ENCODE measurements around the gene MRPL32. TPM values are rescaled to one million over a fixed set of nuclear protein-coding genes. Genes with fewer than 3 reads are reported as not detected.

MRPL32 gene
- polyA plus RNA-seq, 2 of the 4 experiments (the other 2 are of a cell fraction): 76.0 to 90.4 TPM

GRCh38 chr7:42925630-42926029 is 6.5 kb upstream of the MRPL32 start (continued):
- TF ChIP-seq BCL3 (IDR thresholded peaks at IDR 0.05): no peak
- TF ChIP-seq HMGXB4 (CRISPR knock-in tag; IDR thresholded peaks at IDR 0.05; ENCODE audit: borderline replicate concordance): no peak

GRCh38 chr7:42926204-42926603 is 6.0 kb upstream of the MRPL32 start:
- no peak overlapping the region for H3K4me3 ChIP-seq
- ATAC-seq (no peak), DNase-seq (ENCODE audit: low read depth in 1 of 2, low spot score in 1 of 2) (no peak), FAIRE-seq (no peak)
- 89% methylated on average over 5 of the region's 5 CpGs for WGBS (ENCODE audit: missing lambda C conversion rate)
- no peaks in the 10 kb centered on the region for H3K9me3 ChIP-seq
- H3K27ac ChIP-seq: no peak overlapping the region
- no peak overlapping the region for H3K4me2 ChIP-seq
- no peak for TF ChIP-seq FOSB (CRISPR knock-in tag; IDR thresholded peaks at IDR 0.05)
- no peak for TF ChIP-seq HEYL (CRISPR knock-in tag; IDR thresholded peaks at IDR 0.05)
- TF ChIP-seq RARB (CRISPR knock-in tag; IDR thresholded peaks at IDR 0.05): no peak
- TF ChIP-seq NR3C1 (IDR thresholded peaks at IDR 0.05): no peak
- TF ChIP-seq MAFK (IDR thresholded peaks at IDR 0.05; ENCODE audit: partially characterized antibody): no peak
- TF ChIP-seq MYC (IDR thresholded peaks at IDR 0.05; ENCODE audit: borderline replicate concordance, low read length): no peak
- no peak for TF ChIP-seq BHLHE40 (IDR thresholded peaks at IDR 0.05; ENCODE audit: low read depth, low read length)
- TF ChIP-seq HES2 (IDR thresholded peaks at IDR 0.05): no peak
- peaks cover 16% of the 10 kb centered on the region; the same call in 2 of the 3 replicates for H3K4me1 ChIP-seq
- POLR2A ChIA-PET: no interaction called here
- CTCF ChIA-PET: interaction anchor here (0.7 to 3.1 kb wide), 3 partner anchors 15 to 912 kb away, joined by 4 to 11 read pairs (median 5); no protein-coding TSS in a partner anchor

GRCh38 chr7:42928754-42929153 is 3.4 kb upstream of the MRPL32 start:
- H3K9me3 ChIP-seq: no peaks in the 10 kb centered on the region
- H3K4me1 ChIP-seq: peaks cover 21% of the 10 kb centered on the region; the same call in 2 of the 3 replicates
- FAIRE-seq: no peak
- no peak overlapping the region for H3K4me2 ChIP-seq
- DNase-seq (ENCODE audit: low read depth in 1 of 2, low spot score in 1 of 2): no peak
- H3K4me3 ChIP-seq: no peak overlapping the region
- ChIA-PET POLR2A (no interaction called here), CTCF (interaction anchor here (0.5 to 6.1 kb wide), 5 partner anchors 9 to 518 kb away, joined by 3 to 53 read pairs (median 3); no protein-coding TSS in a partner anchor)
- ATAC-seq: no peak
- no peak overlapping the region for H3K27ac ChIP-seq
- 62% methylated on average over 3 of the region's 3 CpGs for WGBS (ENCODE audit: missing lambda C conversion rate)
- TF ChIP-seq RCOR1 (IDR thresholded peaks at IDR 0.05; ENCODE audit: low read depth, low read length): no peak

DNA sequence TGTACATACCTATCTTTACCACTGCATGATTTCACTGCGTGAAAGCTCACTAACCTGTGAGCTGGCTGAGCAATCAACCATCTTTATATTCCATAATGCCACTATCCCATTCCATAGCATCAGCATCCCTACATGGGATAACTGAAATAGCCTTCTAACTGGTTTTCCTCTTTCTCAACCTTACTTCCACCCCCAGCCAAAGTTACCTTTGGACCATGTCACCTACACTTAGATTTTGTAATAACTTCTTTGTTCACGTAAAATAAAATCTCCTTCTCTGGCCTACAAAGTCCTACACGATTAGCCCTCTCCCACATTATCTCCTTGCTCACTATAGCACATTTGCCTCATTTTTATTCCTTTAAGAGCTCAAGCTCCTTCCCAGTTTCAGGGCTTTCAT is 2.7 kb upstream of the MRPL32 start:
- ATAC-seq: no peak
- Histone ChIP-seq H3K4me2 (peak overlapping the region; percentile 92), H3K4me3 (no peak overlapping the region), H3K27ac (no peak overlapping the region), H3K9me3 (no peaks in the 10 kb centered on the region), H3K4me1 (peaks cover 21% of the 10 kb centered on the region; the same call in 2 of the 3 replicates)
- CTCF ChIA-PET: interaction anchor here (0.8 to 6.1 kb wide), 4 partner anchors 10 to 517 kb away, joined by 3 to 53 read pairs (median 4); no protein-coding TSS in a partner anchor
- WGBS (ENCODE audit: missing lambda C conversion rate): 64% methylated on average over 3 of the region's 3 CpGs
- FAIRE-seq: no peak
- TF ChIP-seq FOSB (CRISPR knock-in tag; IDR thresholded peaks at IDR 0.05) (no peak), SREBF2 (IDR thresholded peaks at IDR 0.05) (no peak), EP300 (IDR thresholded peaks at IDR 0.05) (no peak), CBX8 (IDR thresholded peaks at IDR 0.05) (no peak), ZC3H11A (IDR thresholded peaks at IDR 0.05) (no peak), GATA3 (IDR thresholded peaks at IDR 0.05; ENCODE audit: borderline replicate concordance) (no peak), JUNB (IDR thresholded peaks at IDR 0.05) (no peak), CEBPB (IDR thresholded peaks at IDR 0.05) (no peak), KDM5A (IDR thresholded peaks at IDR 0.05) (no peak), POLR2A (IDR thresholded peaks at IDR 0.05; ENCODE audit: low read length) (no peak), PHF8 (IDR thresholded peaks at IDR 0.05; ENCODE audit: borderline replicate concordance, low read depth) (no peak), ZFP36 (IDR thresholded peaks at IDR 0.05; ENCODE audit: borderline replicate concordance, partially characterized antibody) (no peak), CBX2 (IDR thresholded peaks at IDR 0.05; ENCODE audit: borderline replicate concordance, low read depth) (no peak), FOSL2 (IDR thresholded peaks at IDR 0.05) (no peak), FOSL2 (CRISPR knock-in tag; IDR thresholded peaks at IDR 0.05) (no peak)
- no peak for DNase-seq (ENCODE audit: low read depth in 1 of 2, low spot score in 1 of 2)
- POLR2A ChIA-PET: no interaction called here
